ENCODE results near the gene DUXB.

DNA sequence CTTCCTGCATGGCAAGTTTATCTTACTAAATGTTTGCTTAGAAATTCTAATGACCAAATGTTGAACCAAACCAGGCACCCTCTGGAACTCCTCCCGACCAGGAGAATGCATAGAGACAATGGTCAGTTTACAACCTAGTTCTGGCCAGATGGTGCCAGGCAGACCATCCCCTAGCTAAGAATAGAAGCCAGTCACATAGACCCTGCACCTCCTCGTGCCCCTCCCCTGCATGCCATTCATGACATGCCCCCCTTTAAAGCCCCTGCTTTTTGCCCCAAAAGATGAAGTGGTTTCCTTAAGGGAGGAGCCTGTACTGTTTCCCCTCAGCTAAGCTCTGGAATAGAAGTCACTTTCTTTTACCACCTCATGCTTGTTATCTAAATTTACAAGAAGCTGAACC lies 31.6 kb upstream of the DUXB start:
- TF ChIP-seq POLR2A (IDR thresholded peaks at IDR 0.05; ENCODE audit: low read length) (no peak), GATA1 (IDR thresholded peaks at IDR 0.05; ENCODE audit: low read depth, low read length) (no peak)
